ENCODE measurements around the gene CD248. TPM values are rescaled to one million over a fixed set of nuclear protein-coding genes. Genes with fewer than 3 reads are reported as not detected.

Gene CD248
- total RNA-seq, 1 experiment from 2014 or later, result 2.6 TPM

DNA sequence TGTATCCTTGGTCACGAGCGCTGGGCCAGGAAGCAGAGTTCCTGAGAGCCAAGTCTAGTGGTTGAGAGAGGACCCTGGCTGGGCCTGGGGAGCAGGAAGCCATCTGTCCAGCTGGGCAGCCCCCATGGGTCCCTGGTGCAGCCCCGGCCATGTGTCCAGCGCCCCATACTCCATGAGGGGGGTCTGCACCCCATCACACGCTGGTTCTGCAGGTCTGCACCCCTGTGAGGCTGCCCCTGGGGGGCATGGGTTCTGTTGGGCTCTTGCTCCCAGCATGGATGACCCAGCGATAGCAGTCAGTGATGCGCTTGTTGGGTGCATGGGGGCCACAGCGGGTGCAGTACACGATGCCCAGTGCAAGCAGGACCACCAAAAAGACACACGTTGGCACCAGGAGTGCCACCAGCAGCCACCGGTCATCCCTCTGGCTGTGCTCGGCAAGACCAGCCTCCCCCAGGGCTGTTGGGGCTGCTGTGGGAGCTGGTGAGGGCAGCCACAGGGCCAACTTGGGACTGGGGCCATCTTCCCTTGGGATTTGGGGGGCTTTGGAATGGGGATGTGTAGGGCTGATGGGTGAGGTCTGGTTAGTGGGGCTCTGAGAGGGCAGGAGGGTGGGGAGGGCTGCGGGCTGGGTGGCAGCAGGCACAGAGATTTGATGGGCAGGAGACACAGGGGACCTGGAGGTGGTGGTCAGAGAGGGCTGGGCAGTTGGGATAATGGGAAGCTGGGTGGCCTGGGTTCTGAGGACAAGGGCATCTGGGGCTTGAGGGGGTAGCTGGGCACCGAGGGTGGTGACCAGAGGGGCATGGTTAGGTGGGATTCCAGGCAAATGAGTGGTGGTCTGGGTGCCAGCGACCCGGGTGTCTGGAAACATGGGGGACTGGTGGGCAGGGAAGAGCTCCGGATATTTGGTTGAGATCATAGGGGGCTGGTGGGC is 2.0 kb downstream of the CD248 start:
- Mint-ChIP-seq H3K4me3 (no peak overlapping the region), H3K27me3 (ENCODE audit: low read depth) (peaks cover 16% of the 10 kb centered on the region)

DNA sequence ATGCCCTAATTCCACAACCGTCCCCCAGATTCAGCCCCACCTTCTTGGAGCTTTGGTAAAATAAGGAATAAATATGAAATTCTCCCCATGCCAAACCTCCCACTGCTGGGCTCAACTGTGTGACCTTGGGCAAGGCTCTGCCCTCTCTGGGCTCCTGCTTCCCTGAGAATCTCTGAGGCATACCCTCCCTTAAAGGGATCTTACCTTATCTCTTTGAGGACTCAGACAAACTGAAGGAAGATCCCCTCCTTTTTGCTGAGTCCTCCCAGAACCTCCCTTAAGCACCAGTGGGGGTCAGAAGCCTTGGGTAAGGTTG is 2.7 kb downstream of the CD248 start:
- ATAC-seq (no peak), DNase-seq (ENCODE audit: low spot score) (no peak)
- H3K27ac Mint-ChIP-seq, result 0 out of 2 replicates have a peak overlapping the region, but pooled peaks have one; percentile 63
- peak overlapping the region; percentile 87 for H3K4me3 Mint-ChIP-seq
- H3K27me3 Mint-ChIP-seq (ENCODE audit: low read depth), result peaks cover 10% of the 10 kb centered on the region
- ChIA-PET POLR2A (interaction anchor here (1.3 to 2.3 kb wide), 3 partner anchors 13 to 57 kb away, joined by 5 to 20 read pairs (median 12); partner anchors contain the start of genes RIN1 and SLC29A2), CTCF (interaction anchor here (1.9 to 5.8 kb wide), 11 partner anchors 8 to 364 kb away, joined by 7 to 319 read pairs (median 45); partner anchors contain the start of genes B4GAT1, BRMS1, RBM4B and RIN1)
- H3K4me1 Mint-ChIP-seq, result peaks cover 30% of the 10 kb centered on the region
- H3K36me3 Mint-ChIP-seq, result peaks cover 8% of the 10 kb centered on the region
- peaks cover 6% of the 10 kb centered on the region for H3K9me3 Mint-ChIP-seq
- TF ChIP-seq JUN (CRISPR knock-in tag; IDR thresholded peaks at IDR 0.05) (no peak), TEAD4 (CRISPR knock-in tag; IDR thresholded peaks at IDR 0.05) (no peak), JAZF1 (CRISPR knock-in tag; IDR thresholded peaks at IDR 0.05) (no peak), SOX15 (CRISPR knock-in tag; IDR thresholded peaks at IDR 0.05) (no peak), MYBL2 (CRISPR knock-in tag; IDR thresholded peaks at IDR 0.05) (no peak), ZBTB21 (CRISPR knock-in tag; IDR thresholded peaks at IDR 0.05; ENCODE audit: borderline replicate concordance) (no peak), ZNF263 (CRISPR knock-in tag; IDR thresholded peaks at IDR 0.05; ENCODE audit: low read depth) (no peak), ZNF671 (CRISPR knock-in tag; IDR thresholded peaks at IDR 0.05) (no peak), ZNF423 (CRISPR knock-in tag; IDR thresholded peaks at IDR 0.05) (no peak), NFYB (CRISPR knock-in tag; conservative IDR thresholded peaks at IDR 0.05; ENCODE audit: low read depth) (no peak), NFE2L1 (CRISPR knock-in tag; IDR thresholded peaks at IDR 0.05) (no peak), ZNF232 (CRISPR knock-in tag; IDR thresholded peaks at IDR 0.05) (no peak)
- TF ChIP-seq, protein P1, sequence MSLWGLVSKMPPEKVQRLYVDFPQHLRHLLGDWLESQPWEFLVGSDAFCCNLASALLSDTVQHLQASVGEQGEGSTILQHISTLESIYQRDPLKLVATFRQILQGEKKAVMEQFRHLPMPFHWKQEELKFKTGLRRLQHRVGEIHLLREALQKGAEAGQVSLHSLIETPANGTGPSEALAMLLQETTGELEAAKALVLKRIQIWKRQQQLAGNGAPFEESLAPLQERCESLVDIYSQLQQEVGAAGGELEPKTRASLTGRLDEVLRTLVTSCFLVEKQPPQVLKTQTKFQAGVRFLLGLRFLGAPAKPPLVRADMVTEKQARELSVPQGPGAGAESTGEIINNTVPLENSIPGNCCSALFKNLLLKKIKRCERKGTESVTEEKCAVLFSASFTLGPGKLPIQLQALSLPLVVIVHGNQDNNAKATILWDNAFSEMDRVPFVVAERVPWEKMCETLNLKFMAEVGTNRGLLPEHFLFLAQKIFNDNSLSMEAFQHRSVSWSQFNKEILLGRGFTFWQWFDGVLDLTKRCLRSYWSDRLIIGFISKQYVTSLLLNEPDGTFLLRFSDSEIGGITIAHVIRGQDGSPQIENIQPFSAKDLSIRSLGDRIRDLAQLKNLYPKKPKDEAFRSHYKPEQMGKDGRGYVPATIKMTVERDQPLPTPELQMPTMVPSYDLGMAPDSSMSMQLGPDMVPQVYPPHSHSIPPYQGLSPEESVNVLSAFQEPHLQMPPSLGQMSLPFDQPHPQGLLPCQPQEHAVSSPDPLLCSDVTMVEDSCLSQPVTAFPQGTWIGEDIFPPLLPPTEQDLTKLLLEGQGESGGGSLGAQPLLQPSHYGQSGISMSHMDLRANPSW (CRISPR knock-in tag; conservative IDR thresholded peaks at IDR 0.05; ENCODE audit: low read depth), result no peak

More for the DNA sequence above, 2.0 kb downstream of the CD248 start:
- ChIA-PET CTCF (interaction anchor here (0.9 to 5.8 kb wide), 4 partner anchors 12 to 32 kb away, joined by 3 to 319 read pairs (median 25); partner anchors contain the start of gene RIN1), POLR2A (interaction anchor here (0.9 kb wide), 1 partner anchor 56 kb away, joined by 4 read pairs; no protein-coding TSS in a partner anchor)
- Mint-ChIP-seq H3K9me3 (peaks cover 13% of the 10 kb centered on the region), H3K4me1 (peaks cover 30% of the 10 kb centered on the region), H3K36me3 (peaks cover 14% of the 10 kb centered on the region), H3K27ac (0 out of 2 replicates have a peak overlapping the region, but pooled peaks have one; percentile 36)
- TF ChIP-seq FOXJ3 (CRISPR knock-in tag; IDR thresholded peaks at IDR 0.05; ENCODE audit: borderline replicate concordance) (no peak), TEAD1 (CRISPR knock-in tag; IDR thresholded peaks at IDR 0.05) (no peak), EMX1 (CRISPR knock-in tag; IDR thresholded peaks at IDR 0.05) (no peak), JAZF1 (CRISPR knock-in tag; IDR thresholded peaks at IDR 0.05) (no peak), ZNF263 (CRISPR knock-in tag; IDR thresholded peaks at IDR 0.05; ENCODE audit: low read depth) (no peak), ATF1 (CRISPR knock-in tag; IDR thresholded peaks at IDR 0.05) (no peak), ZNF121 (CRISPR knock-in tag; IDR thresholded peaks at IDR 0.05) (no peak), JUN (CRISPR knock-in tag; IDR thresholded peaks at IDR 0.05) (no peak), IRF2 (CRISPR knock-in tag; IDR thresholded peaks at IDR 0.05; ENCODE audit: borderline replicate concordance, low read depth) (no peak), SP1 (CRISPR knock-in tag; conservative IDR thresholded peaks at IDR 0.05) (no peak), PRRX2 (CRISPR knock-in tag; IDR thresholded peaks at IDR 0.05) (no peak), ZNF219 (CRISPR knock-in tag; IDR thresholded peaks at IDR 0.05; ENCODE audit: borderline replicate concordance) (no peak), TP53 (CRISPR knock-in tag; IDR thresholded peaks at IDR 0.05) (no peak), MXD4 (CRISPR knock-in tag; IDR thresholded peaks at IDR 0.05; ENCODE audit: borderline replicate concordance) (no peak)
- TF ChIP-seq, protein P2, sequence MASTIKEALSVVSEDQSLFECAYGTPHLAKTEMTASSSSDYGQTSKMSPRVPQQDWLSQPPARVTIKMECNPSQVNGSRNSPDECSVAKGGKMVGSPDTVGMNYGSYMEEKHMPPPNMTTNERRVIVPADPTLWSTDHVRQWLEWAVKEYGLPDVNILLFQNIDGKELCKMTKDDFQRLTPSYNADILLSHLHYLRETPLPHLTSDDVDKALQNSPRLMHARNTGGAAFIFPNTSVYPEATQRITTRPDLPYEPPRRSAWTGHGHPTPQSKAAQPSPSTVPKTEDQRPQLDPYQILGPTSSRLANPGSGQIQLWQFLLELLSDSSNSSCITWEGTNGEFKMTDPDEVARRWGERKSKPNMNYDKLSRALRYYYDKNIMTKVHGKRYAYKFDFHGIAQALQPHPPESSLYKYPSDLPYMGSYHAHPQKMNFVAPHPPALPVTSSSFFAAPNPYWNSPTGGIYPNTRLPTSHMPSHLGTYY (CRISPR knock-in tag; IDR thresholded peaks at IDR 0.05), result no peak
- TF ChIP-seq, protein P3, sequence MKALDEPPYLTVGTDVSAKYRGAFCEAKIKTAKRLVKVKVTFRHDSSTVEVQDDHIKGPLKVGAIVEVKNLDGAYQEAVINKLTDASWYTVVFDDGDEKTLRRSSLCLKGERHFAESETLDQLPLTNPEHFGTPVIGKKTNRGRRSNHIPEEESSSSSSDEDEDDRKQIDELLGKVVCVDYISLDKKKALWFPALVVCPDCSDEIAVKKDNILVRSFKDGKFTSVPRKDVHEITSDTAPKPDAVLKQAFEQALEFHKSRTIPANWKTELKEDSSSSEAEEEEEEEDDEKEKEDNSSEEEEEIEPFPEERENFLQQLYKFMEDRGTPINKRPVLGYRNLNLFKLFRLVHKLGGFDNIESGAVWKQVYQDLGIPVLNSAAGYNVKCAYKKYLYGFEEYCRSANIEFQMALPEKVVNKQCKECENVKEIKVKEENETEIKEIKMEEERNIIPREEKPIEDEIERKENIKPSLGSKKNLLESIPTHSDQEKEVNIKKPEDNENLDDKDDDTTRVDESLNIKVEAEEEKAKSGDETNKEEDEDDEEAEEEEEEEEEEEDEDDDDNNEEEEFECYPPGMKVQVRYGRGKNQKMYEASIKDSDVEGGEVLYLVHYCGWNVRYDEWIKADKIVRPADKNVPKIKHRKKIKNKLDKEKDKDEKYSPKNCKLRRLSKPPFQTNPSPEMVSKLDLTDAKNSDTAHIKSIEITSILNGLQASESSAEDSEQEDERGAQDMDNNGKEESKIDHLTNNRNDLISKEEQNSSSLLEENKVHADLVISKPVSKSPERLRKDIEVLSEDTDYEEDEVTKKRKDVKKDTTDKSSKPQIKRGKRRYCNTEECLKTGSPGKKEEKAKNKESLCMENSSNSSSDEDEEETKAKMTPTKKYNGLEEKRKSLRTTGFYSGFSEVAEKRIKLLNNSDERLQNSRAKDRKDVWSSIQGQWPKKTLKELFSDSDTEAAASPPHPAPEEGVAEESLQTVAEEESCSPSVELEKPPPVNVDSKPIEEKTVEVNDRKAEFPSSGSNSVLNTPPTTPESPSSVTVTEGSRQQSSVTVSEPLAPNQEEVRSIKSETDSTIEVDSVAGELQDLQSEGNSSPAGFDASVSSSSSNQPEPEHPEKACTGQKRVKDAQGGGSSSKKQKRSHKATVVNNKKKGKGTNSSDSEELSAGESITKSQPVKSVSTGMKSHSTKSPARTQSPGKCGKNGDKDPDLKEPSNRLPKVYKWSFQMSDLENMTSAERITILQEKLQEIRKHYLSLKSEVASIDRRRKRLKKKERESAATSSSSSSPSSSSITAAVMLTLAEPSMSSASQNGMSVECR (CRISPR knock-in tag; IDR thresholded peaks at IDR 0.05; ENCODE audit: borderline replicate concordance), result no peak
- TF ChIP-seq, protein P4, sequence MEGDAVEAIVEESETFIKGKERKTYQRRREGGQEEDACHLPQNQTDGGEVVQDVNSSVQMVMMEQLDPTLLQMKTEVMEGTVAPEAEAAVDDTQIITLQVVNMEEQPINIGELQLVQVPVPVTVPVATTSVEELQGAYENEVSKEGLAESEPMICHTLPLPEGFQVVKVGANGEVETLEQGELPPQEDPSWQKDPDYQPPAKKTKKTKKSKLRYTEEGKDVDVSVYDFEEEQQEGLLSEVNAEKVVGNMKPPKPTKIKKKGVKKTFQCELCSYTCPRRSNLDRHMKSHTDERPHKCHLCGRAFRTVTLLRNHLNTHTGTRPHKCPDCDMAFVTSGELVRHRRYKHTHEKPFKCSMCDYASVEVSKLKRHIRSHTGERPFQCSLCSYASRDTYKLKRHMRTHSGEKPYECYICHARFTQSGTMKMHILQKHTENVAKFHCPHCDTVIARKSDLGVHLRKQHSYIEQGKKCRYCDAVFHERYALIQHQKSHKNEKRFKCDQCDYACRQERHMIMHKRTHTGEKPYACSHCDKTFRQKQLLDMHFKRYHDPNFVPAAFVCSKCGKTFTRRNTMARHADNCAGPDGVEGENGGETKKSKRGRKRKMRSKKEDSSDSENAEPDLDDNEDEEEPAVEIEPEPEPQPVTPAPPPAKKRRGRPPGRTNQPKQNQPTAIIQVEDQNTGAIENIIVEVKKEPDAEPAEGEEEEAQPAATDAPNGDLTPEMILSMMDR (IDR thresholded peaks at IDR 0.05), result no peak
- no peak for ATAC-seq
- no peak for DNase-seq (ENCODE audit: low spot score)
